Fibroblast of skin of right quadriceps (primary cell): ENCODE measurements around the gene TRPM1.

Experiments used
- DNase-seq: peaks from one replicate; pipeline ENCODE4 v3.0.0-alpha.2; 2013

TRPM1 gene

DNA sequence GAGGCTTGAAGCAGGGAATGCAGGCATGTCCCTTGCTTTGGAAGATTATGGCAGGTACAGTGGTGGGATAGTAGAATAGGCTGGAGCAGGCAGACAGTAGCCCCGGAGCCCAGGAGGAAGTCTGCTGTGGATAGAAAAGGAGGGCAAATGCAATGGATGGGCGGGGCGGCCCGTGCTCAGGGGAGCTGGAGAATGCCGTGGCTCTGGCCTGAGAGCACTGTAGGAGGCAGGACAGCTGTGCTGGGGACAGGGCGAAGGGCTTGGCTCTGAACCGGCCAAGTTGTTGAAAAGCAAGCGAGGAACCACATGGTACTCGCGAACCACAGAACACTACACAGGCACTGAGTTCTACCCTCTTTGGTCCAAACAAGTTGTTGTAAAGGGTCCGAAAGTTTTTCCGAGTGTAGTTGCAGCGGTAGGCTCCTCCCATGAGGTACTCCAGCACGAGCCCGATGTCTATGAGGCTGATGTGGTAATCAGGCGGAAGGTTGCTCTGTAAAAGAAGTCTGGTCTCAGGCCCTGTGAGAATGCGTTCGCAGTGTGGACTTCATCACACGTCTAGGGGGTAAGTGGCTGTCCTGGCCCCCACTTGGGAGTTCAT is 54.7 kb downstream of the TRPM1 start:
- no peak for DNase-seq

DNA sequence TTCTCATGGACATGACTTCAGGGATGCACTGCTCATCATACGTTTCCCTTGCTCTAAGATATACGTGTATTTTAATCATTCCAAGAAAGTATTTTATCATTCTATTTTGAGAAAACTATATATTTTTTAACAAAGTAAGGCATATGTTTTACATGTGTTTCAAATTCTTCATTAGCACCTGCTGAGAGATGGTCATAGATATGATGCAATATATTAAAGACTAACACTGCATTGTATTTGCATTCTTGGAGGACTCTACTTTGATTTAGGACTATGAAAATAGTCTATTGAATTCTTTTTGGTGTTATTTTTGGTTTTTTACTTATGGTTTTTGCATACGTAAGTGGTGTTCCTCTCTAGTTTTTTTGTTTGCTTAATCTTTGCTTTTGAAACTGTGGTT is 55.9 kb downstream of the TRPM1 start:
- no peak for DNase-seq

DNA sequence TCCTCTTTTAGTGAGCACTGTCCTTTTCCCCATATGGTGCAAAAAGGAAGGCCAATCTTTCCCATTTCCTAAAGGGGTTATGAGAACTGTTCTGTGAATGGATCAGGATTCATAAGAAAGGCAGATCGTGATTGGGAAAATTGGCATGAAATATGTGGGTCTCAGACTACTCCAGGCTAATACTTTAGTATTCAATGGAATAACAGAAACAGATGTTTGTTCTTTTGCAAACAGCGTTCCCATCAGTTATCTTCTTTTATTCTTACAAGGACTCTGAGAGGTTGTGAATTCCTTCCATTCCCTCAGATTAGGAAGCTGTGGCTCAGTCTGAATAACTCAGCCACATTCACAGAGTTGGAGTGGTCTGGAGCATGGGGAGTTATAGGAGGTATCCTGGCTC is 58.8 kb downstream of the TRPM1 start:
- DNase-seq = peak; percentile 28

DNA sequence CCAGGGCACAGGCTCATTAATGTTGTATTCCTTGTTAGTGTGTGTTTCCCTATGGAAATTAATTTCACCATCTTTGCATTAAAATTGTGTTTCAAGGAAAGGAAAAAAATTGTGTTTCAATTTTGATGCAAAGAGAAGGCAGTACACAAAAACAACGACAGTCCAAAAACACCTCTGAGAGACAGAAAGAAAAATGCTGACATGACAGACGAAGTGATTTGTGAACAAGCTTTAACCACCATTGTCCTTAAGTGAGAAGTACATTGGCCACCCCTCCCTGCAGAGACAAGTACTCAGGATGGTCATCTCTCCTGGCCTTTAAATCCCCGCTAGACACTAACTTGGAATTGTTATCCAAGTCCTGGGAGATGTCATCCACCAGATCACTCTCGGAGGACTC is 59.9 kb downstream of the TRPM1 start:
- no peak for DNase-seq

DNA sequence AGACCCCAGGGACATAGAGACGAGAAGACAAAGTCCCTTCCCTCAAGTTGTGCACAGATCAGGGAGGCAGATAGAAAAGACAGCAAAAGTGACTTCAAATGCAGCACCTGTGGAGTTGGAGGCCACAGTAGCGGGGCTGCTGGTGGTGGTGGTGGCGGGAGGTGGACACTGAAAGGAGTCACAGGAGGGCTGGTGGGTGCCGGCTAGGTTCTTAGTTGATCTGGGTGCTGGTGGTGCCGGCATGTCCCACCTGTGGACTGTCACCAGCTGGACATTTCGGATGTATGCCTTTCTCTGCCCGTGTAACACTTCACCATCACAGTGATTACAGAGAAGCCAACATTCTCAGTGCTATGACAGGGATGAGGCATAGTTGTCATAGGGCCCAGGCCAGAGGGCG is 60.9 kb downstream of the TRPM1 start:
- DNase-seq = no peak

DNA sequence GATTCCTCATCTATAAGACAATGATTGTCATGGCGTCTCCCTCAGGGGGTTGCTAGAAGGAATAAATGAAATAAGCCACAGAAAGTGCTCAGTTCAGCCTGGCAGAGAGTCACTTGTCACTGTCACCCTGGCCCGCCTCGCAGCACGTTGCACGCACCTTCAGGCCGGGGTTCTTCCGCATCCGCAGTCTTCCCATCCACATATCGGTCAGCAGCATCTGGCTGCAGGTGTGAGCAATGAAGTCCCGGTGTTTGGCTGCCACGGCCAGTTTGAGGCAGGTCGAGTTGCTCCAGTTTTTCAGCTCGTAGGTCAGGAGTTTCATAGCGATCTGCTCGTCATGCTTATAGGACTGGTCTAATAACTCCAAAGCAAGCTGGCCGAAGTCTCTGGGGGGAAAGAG is 61.6 kb downstream of the TRPM1 start:
- no peak for DNase-seq

DNA sequence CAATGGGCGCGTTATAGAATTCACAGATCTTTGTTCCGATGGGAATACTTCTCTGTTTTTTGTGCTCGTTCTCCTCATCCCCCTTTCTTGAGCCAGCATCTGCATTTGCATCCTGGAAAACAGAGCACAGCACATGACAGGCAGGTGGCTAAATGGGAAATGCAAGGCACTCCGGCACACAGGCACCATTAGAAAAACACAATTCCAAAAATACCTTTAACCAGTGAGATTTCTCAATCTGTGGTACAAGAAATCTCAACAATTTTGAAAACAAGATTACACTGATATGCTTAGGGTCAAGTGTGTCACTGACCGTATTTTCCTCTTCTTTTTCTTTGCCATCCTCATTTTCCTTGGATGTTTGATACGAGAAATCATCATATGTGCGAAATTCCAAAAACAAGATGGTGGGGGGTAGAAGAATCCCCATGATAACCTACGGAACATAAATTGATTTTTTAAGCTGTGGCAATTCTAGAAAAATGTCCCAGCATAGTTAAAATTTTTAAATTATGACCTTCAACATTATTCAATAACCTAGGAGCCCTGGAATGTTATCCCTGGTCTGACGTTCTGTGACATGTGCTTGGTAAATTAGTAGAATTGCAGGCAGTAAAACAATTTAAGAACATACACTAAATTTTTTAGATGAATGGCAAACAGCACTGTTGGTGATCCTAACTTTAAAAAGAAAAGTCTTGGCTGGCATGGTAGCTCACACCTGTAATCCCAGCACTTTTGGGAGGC is 63.6 kb downstream of the TRPM1 start:
- DNase-seq = no peak

DNA sequence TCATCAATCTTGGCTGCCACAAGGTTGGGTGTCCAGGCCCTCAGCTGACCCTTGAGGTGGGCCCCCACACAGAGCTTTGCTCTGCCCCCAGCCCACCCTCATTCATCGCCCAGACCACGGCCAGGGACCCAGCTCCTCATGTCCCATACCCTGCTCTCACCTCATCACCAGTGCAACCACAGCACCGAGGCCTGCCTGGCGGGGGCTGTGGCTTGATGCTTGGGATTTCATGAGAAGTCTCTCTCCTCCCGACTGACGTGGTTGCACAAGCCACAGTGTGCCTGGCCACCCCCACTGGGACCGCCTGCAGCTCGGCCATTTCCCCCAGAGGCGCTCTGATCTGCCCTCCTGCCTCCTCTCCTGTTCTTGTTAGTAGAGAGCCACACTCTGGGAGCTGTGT is 64.7 kb downstream of the TRPM1 start:
- no peak for DNase-seq

DNA sequence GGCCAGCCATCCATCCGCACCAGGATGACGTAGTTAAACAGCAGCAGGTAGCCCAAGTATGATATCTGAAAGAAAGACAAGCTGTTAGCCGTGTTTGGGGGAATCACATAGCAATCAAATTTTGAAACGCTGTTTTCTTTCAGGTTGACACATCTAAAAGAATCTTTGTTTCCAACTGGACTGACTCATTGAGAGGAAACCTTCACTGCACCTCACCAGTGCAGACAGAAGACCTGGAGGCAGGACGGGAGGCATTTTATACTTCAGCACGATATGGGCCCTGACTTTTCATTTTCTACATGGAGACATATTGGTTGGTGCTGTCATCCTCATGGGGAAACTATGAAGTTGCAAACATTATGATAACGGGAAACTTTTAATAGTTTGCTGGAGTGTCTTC is 65.9 kb downstream of the TRPM1 start:
- DNase-seq = no peak

DNA sequence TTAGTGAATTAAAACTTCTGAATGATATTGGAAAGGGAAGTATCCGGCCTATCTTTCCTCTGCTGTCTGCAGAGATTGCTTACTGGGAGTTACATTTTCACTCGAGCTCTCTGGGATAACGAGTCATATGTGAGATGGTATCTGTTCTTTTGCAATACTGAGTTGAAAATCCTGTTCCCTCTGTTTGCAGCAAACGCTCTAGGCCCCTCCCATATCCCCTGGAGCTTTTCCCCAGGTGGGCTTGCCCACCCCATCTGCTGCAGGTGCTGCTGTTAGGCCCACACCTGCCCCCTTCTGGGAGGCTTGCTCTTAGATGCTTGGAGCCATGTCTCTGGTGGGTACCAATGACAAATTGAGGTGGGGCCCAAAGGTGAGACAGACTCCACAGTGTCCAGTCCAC is 67.4 kb downstream of the TRPM1 start:
- peak; percentile 35 for DNase-seq

DNA sequence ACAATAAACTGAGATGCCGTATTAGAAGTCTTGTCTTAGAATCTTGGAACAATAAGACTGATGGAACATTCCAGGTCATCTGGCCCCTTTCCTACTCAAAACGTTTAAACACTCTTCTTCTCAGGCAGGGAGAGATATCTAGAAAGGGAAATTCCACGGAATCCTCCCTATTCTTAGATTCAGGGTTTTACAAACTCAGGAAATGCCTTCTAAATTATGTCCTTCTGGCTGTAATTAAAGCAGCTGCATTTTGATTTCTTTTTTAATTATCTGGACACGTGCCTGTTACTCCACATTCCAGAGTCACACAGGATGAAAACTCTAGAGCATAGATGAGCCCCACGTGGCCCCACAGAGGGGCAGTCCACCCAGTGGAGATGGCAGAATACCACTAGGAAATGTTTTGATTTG is 68.6 kb downstream of the TRPM1 start:
- peak; percentile 90 for DNase-seq

DNA sequence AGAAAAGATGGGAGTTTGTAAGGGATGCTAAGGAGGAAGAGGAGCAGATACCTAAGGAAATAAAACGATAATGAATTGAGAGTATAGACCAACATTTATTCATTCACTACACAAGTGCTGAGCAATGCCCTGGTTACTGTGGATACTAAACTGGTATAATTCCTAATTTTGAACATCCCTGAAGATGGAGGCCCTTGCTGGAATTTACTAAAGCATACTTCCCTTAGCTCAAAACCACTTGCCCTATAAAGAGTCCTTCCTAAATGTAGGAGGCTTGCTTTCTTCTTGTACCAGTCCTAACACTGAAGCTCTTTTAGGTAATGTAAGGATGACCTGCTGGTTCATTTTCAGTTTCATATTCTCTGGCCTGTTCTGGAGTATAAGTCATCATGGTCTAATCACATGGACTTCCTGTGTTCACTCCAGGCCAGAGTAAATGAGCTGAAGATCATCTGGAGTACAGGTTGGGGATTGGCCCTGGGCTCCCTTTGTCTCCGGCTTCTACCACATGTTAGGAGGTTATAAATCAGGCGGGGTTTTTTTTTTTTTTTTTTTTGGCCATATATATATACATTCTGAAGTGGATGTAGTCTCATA is 70.0 kb downstream of the TRPM1 start:
- peak; percentile 71 for DNase-seq

DNA sequence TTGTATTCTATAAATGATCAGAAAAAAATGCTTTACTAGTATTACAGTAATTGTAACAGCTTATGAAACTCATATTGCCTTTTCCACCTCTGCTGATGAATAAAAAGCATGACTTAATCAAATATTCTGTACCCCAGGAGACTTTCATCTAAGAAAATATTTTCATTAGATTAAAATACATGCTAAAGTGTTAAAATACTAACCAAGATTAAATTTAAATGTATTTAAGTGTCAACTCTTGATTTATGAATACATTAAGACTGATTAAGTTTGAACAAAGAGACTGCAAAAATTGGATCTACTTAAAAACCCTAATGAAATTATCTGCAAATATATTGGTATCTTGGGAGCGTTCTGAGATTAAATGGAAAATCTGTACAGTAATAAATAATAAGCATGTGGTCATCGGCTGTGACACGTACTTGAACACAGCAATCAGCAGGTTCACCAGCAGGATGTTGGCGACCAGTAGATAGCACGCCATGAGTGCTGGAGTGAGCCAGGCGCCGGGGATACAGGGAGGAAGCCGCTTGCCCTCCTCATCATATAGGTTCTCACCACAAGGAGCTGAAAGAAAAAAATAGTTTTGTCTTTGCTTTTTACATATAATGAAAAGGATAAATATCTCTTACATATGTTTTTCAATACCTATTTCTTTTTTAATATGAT is 73.5 kb downstream of the TRPM1 start:
- no peak for DNase-seq

DNA sequence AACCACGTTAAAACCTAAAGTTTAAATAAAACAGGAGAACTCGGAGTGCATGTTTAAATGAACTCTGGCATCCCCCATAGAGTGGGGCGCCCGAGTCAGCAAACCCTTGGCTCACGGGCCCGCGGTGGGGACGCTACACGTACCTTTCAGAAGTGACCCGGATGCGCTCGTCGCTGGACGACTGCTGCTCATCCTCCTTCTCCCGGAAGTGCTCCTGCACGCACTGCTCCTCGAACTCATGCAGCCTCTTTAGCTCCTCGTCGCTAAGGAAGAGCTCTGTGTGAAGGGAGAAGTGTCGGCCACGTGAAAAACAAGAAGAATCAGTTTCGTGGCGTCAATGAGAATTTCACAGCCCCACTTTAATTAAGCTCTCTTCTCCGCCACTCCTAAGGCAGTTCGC is 75.5 kb downstream of the TRPM1 start:
- no peak for DNase-seq

DNA sequence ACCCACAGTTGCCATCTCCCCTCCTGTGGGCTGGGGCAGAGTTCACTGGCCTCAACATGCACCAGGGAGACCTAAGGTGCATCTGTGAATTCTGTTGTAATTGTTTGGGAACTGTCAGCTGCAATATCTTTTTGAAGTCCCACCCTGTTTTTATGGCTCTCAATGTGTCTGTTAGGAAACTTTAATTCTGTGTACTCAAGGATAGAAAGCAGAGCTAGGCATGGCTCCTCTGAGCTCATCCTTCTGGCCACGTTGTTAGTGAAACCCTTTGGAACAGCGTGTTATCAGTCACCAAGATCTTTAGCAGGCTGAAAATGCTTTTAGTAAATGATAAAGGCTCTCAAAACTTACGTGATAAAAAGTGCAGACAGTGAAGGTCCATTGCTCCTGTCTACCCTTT is 76.5 kb downstream of the TRPM1 start:
- DNase-seq = peak; percentile 43

DNA sequence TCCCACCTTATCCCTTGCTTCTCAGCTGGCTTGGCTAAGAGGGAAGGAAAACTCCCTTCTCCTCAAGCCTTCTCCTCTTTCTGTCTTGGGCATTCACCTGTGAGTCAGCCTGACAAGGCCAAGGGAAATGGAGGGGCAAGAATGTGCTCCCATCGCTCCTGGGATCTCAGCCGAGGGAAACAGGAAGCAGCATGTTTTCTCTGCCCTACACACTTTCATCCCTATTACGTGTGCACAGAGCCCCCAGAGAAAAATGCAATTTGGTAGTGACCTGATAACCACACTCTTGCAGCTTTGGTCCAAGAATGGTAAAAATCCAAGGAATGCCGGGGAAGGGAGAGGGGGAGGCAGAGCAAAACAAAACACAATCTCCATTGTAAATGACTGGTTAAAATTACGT is 77.2 kb downstream of the TRPM1 start:
- peak; percentile 99 for DNase-seq

DNA sequence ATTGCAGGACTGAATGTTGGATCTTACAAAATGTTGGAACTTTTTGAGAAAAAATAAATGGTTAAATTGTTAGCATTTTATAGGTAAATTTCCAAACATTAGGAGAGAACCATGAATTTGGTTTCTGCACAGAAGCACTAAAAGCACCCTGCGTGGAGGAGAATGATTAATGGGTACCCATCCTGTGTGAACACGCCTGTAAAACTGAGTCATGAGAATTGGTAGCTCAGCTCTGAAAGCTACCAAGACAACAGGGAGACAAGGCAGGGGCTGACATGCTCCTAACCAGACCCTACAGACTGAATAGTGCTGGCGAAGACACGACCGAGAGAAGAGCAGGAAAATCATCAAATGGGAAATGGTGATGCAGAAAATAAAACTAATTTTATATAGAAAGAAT is 77.7 kb downstream of the TRPM1 start:
- no peak for DNase-seq

DNA sequence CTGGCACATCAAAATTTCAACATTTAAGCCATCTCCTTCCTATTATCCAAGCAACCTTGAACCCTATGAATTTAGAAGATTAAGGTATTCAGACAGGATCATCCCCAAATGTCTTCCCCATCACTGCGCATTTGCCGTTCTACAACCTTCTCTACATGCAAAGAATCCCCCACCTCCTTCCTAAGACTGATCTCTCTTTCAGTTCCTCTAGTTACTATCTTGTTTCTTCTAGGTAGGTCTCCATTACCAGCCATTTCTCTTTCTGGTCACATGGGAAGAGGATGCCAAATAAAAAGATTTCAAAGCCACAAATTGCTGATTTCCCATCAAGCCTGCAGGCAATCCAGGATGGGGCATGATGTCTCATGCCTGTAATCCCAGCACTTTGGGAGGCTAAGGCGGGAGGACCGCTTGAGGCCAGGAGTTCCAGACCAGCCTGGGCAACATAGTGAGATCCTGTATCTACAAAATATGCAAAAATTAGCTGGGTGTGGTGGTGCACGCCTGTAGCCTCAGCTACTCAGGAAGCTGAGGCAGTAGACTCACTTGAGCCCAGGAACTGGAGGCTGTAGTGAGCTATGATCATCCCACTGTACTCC is 80.4 kb downstream of the TRPM1 start:
- no peak for DNase-seq

DNA sequence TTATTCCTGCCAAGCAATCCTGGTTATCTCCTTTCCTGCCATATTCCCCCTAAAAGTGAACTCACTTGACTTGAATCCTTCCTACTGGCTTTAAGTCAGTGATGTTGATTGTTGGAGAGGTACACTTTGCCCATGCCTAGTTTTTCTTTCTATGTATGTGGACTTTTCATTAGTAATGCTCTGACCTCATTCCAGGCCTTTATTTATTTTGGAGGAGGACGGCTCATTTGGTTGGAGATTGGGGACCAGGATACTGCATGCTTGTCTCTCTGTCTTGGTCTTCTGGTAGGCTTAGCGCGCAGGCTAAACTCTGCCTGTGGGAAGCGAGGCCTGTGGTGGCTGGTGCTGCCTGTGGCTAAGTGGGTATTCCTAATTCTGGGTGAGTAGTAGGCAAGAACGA is 81.0 kb downstream of the TRPM1 start:
- no peak for DNase-seq

DNA sequence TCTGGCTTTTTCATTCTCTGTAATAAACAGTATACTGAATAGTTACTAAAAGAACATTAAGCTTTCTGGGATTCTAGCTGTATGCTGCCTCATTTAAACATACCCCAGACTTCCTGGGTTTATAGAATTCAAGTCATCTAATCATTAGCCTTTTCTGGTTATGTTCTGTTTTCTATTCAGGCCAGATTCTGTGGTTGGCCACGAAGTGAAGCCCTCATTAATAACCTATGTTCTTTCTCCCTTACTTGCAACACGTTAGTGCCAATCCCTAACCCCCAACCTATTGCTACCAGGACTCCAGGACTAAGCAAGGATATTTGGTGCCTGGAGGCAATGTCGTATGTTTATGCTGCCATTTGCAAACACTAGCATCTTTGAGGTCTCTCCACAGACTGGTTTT is 81.5 kb downstream of the TRPM1 start:
- no peak for DNase-seq

DNA sequence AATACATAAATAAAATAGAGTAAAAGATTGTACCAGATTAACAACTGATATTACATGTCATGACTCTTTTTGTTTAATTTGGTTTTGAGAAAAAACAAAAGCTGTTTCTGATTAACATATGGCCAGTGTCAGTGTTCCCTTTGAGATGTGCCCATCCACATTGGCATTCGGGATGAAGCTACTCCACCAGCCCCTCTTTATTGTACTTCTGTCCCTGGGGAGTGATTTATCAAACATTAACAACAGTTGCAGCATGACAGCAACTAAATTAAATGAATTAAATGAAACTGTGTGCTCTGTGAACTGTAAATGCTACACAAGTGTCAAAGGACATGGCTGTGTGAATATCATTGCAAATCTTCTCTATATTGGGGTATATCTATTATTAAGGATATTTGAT is 84.2 kb downstream of the TRPM1 start:
- no peak for DNase-seq

DNA sequence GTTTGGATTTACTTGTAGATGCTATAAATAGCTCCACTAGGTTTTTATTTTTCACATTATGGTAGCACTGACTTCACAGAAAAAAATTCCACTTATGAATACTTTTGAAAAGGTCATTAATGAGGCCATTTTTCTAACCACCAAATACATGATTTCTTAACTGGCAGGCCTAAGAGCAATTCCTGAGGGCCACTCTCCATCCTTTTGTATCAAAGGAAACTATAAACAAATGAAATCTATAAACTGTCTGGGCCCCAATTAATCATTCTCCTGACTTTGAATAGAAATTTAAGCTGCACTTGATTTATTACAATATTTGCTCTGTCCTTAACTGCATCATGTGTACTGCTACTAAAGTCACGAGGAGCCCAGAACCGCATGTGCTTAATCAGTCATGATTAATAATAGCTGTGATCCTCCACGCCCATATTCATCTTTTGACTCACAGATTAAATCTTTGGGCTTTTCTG is 85.0 kb downstream of the TRPM1 start:
- DNase-seq = peak; percentile 88

DNA sequence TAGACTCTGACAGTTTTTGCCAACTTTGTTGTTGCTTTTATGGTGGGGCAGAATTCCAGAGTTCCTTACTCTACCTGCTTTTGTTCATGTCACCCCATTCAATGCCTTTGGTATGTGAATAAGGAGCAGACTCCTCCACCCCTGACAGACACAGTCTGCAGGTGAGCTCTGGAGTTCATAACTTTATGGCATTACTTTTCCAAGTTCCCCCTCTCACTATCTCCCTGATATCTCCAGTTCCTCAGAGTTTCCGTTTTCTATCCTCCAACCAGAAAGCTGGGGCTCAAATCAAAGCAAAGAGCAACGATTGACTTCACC is 87.0 kb downstream of the TRPM1 start:
- no peak for DNase-seq
